ENCODE measurements around the gene BCORL1. TPM values are rescaled to one million over a fixed set of nuclear protein-coding genes. Genes with fewer than 3 reads are reported as not detected.
A peak's percentile ranks its signal among the peaks of the same experiment; 100 is the strongest.

The BCORL1 gene
- total and polyA plus RNA-seq, 9 donors: 4.3 to 21.3 (median 16.6) TPM

- no peaks in the 10 kb centered on the region for H3K9me3 ChIP-seq (replicated peaks; ENCODE audit: control insufficient read depth, low read depth, low read length)
- WGBS (ENCODE audit: insufficient coverage): 26% methylated on average over 29 of the region's 48 CpGs
- H3K4me3 ChIP-seq (ENCODE audit: low read length): no peak overlapping the region
- H3K4me1 ChIP-seq (ENCODE audit: control insufficient read depth, insufficient read depth, low read length): peaks cover 7% of the 10 kb centered on the region
- DNase-seq: peak; percentile 40
- peaks cover 4% of the 10 kb centered on the region for H3K27me3 ChIP-seq (ENCODE audit: control insufficient read depth, insufficient read depth, low read length)
- H3K27ac ChIP-seq (ENCODE audit: low read length): peak overlapping the region; percentile 47
- H3K36me3 ChIP-seq (ENCODE audit: control insufficient read depth, insufficient read depth, low read length): no peaks in the 10 kb centered on the region
These were observed 1.2 kb downstream of the BCORL1 start for GRCh38 chrX:129983575-129984110.

- peaks cover 7% of the 10 kb centered on the region for H3K4me1 ChIP-seq (ENCODE audit: control insufficient read depth, insufficient read depth, low read length)
- H3K4me3 ChIP-seq (ENCODE audit: low read length): peak overlapping the region; percentile 59
- DNase-seq: peak; percentile 38
- no peaks in the 10 kb centered on the region for H3K9me3 ChIP-seq (replicated peaks; ENCODE audit: control insufficient read depth, low read depth, low read length)
- H3K36me3 ChIP-seq (ENCODE audit: control insufficient read depth, insufficient read depth, low read length): no peaks in the 10 kb centered on the region
- H3K27me3 ChIP-seq (ENCODE audit: control insufficient read depth, insufficient read depth, low read length): no peaks in the 10 kb centered on the region
- no peak overlapping the region for H3K27ac ChIP-seq (ENCODE audit: low read length)
- WGBS (ENCODE audit: insufficient coverage): 32% methylated on average over 48 of the region's 81 CpGs
These were observed 1.9 kb downstream of the BCORL1 start for GRCh38 chrX:129984111-129984958.

- Histone ChIP-seq H3K36me3 (ENCODE audit: control insufficient read depth, insufficient read depth, low read length) (no peaks in the 10 kb centered on the region), H3K4me1 (ENCODE audit: control insufficient read depth, insufficient read depth, low read length) (no peaks in the 10 kb centered on the region), H3K9me3 (replicated peaks; ENCODE audit: control insufficient read depth, low read depth, low read length) (no peaks in the 10 kb centered on the region), H3K4me3 (ENCODE audit: low read length) (no peak overlapping the region), H3K27me3 (ENCODE audit: control insufficient read depth, insufficient read depth, low read length) (peaks cover 2% of the 10 kb centered on the region), H3K27ac (ENCODE audit: low read length) (no peak overlapping the region)
- WGBS (ENCODE audit: insufficient coverage): 42% methylated on average over 2 of the region's 3 CpGs
- DNase-seq: no peak
These were observed 5.4 kb downstream of the BCORL1 start for GRCh38 chrX:129987871-129988270.

GRCh38 chrX:129992181-129992580, 9.7 kb downstream of the BCORL1 start:
- peaks cover 2% of the 10 kb centered on the region for H3K27me3 ChIP-seq (ENCODE audit: control insufficient read depth, insufficient read depth, low read length)
- WGBS (ENCODE audit: insufficient coverage): no CpG with 5 or more reads among the region's 5 CpGs
- DNase-seq: no peak

GRCh38 chrX:129996120-129996519, 13.7 kb downstream of the BCORL1 start:
- peaks cover 7% of the 10 kb centered on the region for H3K36me3 ChIP-seq (ENCODE audit: control insufficient read depth, insufficient read depth, low read length)
- peak; percentile 62 for DNase-seq
- H3K27me3 ChIP-seq (ENCODE audit: control insufficient read depth, insufficient read depth, low read length): peaks cover 2% of the 10 kb centered on the region
- 20% methylated on average over 1 of the region's 4 CpGs for WGBS (ENCODE audit: insufficient coverage)
- no peaks in the 10 kb centered on the region for H3K9me3 ChIP-seq (replicated peaks; ENCODE audit: control insufficient read depth, low read depth, low read length)
- H3K4me1 ChIP-seq (ENCODE audit: control insufficient read depth, insufficient read depth, low read length): no peaks in the 10 kb centered on the region
- H3K4me3 ChIP-seq (ENCODE audit: low read length): no peak overlapping the region
- H3K27ac ChIP-seq (ENCODE audit: low read length): no peak overlapping the region

More at GRCh38 chrX:129992181-129992580, 9.7 kb downstream of the BCORL1 start:
- Histone ChIP-seq H3K9me3 (replicated peaks; ENCODE audit: control insufficient read depth, low read depth, low read length) (no peaks in the 10 kb centered on the region), H3K4me3 (ENCODE audit: low read length) (no peak overlapping the region), H3K36me3 (ENCODE audit: control insufficient read depth, insufficient read depth, low read length) (peaks cover 7% of the 10 kb centered on the region), H3K4me1 (ENCODE audit: control insufficient read depth, insufficient read depth, low read length) (no peaks in the 10 kb centered on the region), H3K27ac (ENCODE audit: low read length) (no peak overlapping the region)

- 90% methylated on average over 2 of the region's 5 CpGs for WGBS (ENCODE audit: insufficient coverage)
- H3K27ac ChIP-seq (ENCODE audit: low read length): no peak overlapping the region
These were observed 14.7 kb downstream of the BCORL1 start for GRCh38 chrX:129997086-129997485.

GRCh38 chrX:129998021-129998420, 15.6 kb downstream of the BCORL1 start:
- Histone ChIP-seq H3K9me3 (replicated peaks; ENCODE audit: control insufficient read depth, low read depth, low read length) (no peaks in the 10 kb centered on the region), H3K4me1 (ENCODE audit: control insufficient read depth, insufficient read depth, low read length) (no peaks in the 10 kb centered on the region), H3K36me3 (ENCODE audit: control insufficient read depth, insufficient read depth, low read length) (peaks cover 7% of the 10 kb centered on the region), H3K27me3 (ENCODE audit: control insufficient read depth, insufficient read depth, low read length) (peaks cover 4% of the 10 kb centered on the region), H3K4me3 (ENCODE audit: low read length) (no peak overlapping the region), H3K27ac (ENCODE audit: low read length) (no peak overlapping the region)
- WGBS (ENCODE audit: insufficient coverage): no CpG with 5 or more reads among the region's 3 CpGs
- peak; percentile 9 for DNase-seq

More at GRCh38 chrX:129997086-129997485, 14.7 kb downstream of the BCORL1 start:
- no peaks in the 10 kb centered on the region for H3K4me1 ChIP-seq (ENCODE audit: control insufficient read depth, insufficient read depth, low read length)
- H3K27me3 ChIP-seq (ENCODE audit: control insufficient read depth, insufficient read depth, low read length): peaks cover 5% of the 10 kb centered on the region
- no peak overlapping the region for H3K4me3 ChIP-seq (ENCODE audit: low read length)
- DNase-seq: no peak
- no peaks in the 10 kb centered on the region for H3K9me3 ChIP-seq (replicated peaks; ENCODE audit: control insufficient read depth, low read depth, low read length)
- H3K36me3 ChIP-seq (ENCODE audit: control insufficient read depth, insufficient read depth, low read length): peaks cover 7% of the 10 kb centered on the region

GRCh38 chrX:130001893-130002292, 19.5 kb downstream of the BCORL1 start:
- no peak overlapping the region for H3K27ac ChIP-seq (ENCODE audit: low read length)
- H3K4me1 ChIP-seq (ENCODE audit: control insufficient read depth, insufficient read depth, low read length): no peaks in the 10 kb centered on the region
- DNase-seq: no peak
- no peaks in the 10 kb centered on the region for H3K9me3 ChIP-seq (replicated peaks; ENCODE audit: control insufficient read depth, low read depth, low read length)
- WGBS (ENCODE audit: insufficient coverage): 67% methylated on average over 6 of the region's 6 CpGs
- H3K36me3 ChIP-seq (ENCODE audit: control insufficient read depth, insufficient read depth, low read length): peaks cover 12% of the 10 kb centered on the region
- no peak overlapping the region for H3K4me3 ChIP-seq (ENCODE audit: low read length)
- H3K27me3 ChIP-seq (ENCODE audit: control insufficient read depth, insufficient read depth, low read length): peaks cover 6% of the 10 kb centered on the region

- Histone ChIP-seq H3K4me3 (ENCODE audit: low read length) (no peak overlapping the region), H3K9me3 (replicated peaks; ENCODE audit: control insufficient read depth, low read depth, low read length) (no peaks in the 10 kb centered on the region), H3K27ac (ENCODE audit: low read length) (no peak overlapping the region), H3K27me3 (ENCODE audit: control insufficient read depth, insufficient read depth, low read length) (peaks cover 6% of the 10 kb centered on the region), H3K4me1 (ENCODE audit: control insufficient read depth, insufficient read depth, low read length) (no peaks in the 10 kb centered on the region), H3K36me3 (ENCODE audit: control insufficient read depth, insufficient read depth, low read length) (peaks cover 12% of the 10 kb centered on the region)
- no peak for DNase-seq
- 45% methylated on average over 1 of the region's 1 CpG for WGBS (ENCODE audit: insufficient coverage)
These were observed 20.1 kb downstream of the BCORL1 start for GRCh38 chrX:130002541-130002940.

GRCh38 chrX:130005089-130005807, 22.8 kb downstream of the BCORL1 start:
- no peak for DNase-seq
- no peak overlapping the region for H3K4me3 ChIP-seq (ENCODE audit: low read length)
- WGBS (ENCODE audit: insufficient coverage): 86% methylated on average over 10 of the region's 13 CpGs

More at GRCh38 chrX:130005089-130005807, 22.8 kb downstream of the BCORL1 start:
- Histone ChIP-seq H3K27ac (ENCODE audit: low read length) (no peak overlapping the region), H3K27me3 (ENCODE audit: control insufficient read depth, insufficient read depth, low read length) (peaks cover 9% of the 10 kb centered on the region), H3K4me1 (ENCODE audit: control insufficient read depth, insufficient read depth, low read length) (no peaks in the 10 kb centered on the region), H3K36me3 (ENCODE audit: control insufficient read depth, insufficient read depth, low read length) (peaks cover 16% of the 10 kb centered on the region), H3K9me3 (replicated peaks; ENCODE audit: control insufficient read depth, low read depth, low read length) (no peaks in the 10 kb centered on the region)

All from muscle of leg (tissue), 11 donors.